ENCODE data around the gene OOSP3.
"Not testable (repeated sequence)": the region's sequence is repeated elsewhere in the genome, so short reads cannot be mapped to it uniquely, and the experiment has no call there.

Gene OOSP3

DNA sequence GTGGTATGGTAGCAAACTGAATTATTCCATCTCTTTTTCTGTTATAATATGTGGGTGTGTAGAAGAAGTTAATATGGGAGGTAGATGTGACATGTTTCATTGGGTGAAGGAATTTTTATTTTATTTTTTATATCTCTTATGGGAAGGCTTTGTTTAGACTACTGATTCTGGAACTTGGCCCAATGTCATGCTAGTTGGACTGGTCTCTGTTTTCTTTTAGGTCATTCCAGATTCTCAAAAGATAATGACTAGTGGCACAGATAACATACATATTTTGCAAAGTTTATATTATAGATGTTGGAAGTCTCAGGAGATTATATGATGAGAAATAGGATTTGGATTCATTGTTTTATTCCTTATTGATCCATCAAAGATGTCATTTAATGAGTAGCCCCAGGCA, 1.3 kb upstream of the OOSP3 start:
- no peak for DNase-seq (ENCODE audit: low spot score)

DNA sequence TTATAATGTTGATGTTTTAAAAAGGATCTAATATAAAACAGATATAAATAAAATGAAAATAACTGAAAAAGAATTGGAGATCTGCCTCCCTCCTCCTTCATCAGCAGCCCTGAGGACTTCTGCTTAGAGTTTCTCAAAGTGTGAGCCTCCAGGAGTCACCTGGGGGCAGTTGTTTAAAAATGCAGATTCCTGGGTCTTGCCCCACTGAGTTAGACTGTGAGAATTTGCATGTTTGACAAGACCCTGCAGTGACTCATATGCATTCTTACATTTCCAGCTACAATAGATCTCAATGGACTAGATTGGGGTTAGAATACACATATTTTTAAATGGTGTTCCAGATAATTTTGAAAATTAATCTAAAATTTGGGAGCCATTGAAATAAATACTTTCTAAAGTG, 798 bp upstream of the OOSP3 start:
- DNase-seq (ENCODE audit: low spot score) = no peak

DNA sequence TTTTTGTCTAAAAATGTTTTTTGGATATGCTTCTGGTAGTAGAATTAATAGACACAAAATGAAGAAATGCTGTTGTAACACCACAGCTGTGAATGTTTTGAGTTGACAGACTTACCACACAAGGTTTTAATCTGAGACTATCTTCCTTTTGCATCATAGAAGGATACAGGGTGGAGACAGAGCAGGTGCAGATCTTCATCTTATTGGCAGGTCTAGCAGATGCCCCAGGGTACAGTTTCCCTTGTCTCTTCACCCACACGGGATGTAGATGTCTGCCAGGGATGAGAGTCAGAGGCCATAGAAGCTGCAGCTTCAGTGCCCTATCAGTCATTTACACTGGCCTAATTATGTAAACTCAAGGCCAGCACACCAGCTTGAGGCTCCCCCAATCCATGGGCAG, 985 bp downstream of the OOSP3 start:
- DNase-seq (ENCODE audit: low spot score) = no peak

DNA sequence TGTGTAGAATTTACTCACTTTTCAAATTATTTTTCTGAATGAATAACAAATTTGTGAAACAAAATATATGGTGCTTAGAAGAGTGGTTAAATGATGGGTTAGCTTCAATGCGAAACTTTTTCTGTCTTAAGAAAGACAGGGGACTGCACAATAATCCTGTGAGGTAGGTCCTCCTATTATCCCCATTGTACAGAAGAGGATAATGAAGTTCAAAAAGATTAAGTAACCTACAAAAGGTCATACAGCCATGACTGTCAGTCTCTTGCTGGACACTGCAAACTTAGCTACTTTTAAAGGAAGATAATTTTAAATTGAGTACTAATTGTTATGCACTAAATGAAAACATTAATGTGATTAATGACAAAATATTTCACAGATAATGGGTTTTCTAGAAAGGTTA, 5.0 kb downstream of the OOSP3 start:
- no peak for DNase-seq (ENCODE audit: low spot score)

DNA sequence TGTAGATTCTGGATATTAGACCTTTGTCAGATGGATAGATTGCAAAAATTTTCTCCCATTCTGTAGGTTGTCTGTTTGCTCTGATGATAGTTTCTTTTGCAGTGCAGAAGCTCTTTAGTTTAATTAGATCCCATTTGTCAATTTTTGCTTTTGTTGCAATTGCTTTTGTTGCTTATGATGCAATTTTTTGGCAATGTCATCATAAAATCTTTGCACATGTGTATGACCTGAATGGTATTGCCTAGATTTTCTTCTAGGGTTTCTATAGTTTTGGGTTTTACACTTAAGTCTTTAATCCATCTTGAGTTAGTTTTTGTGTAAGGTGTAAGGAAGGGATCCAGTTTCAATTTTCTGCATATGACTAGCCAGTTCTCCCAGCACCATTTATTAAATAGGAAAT, 8.6 kb downstream of the OOSP3 start:
- not testable (repeated sequence) for DNase-seq (ENCODE audit: low spot score)

DNA sequence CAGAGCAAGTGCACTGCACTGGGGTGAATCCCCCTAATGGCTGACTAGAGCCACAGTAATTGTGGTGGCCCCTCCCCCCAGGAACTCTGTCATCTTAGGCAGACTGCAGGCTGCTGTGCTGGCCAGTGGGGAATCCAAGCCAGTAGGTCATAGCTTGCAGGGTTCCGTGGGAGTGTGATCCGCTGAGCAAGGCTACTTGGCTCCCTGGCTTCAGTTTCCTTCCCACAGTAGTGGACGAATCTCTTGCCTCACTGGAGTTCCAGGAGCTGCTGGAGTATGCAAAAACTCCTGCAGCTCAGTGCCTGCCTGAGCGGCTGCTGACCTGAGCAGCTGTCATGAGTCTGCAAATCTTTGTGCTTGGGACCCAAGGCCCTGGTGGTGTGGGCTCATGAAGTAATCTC, 13.2 kb downstream of the OOSP3 start:
- no peak for DNase-seq (ENCODE audit: low spot score)

DNA sequence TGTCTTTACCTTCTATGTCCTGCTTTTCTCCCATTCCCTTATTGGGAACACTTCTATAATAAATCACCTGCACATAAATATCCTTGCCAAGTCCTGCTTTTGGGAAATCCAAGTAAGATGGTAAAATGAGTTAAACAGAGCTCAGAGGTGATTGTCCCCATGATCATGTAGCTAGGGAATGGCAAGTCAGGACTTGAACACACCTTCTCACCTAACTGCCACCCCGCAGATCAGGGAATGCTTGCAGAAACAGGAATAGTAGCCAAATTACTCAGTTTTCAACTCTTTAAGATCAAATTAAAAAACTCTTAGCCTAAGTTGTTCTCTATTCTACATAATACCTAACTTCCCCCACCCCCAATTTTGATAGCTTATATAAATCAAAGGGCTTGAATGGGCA, 16.0 kb downstream of the OOSP3 start:
- no peak for DNase-seq (ENCODE audit: low spot score)

DNA sequence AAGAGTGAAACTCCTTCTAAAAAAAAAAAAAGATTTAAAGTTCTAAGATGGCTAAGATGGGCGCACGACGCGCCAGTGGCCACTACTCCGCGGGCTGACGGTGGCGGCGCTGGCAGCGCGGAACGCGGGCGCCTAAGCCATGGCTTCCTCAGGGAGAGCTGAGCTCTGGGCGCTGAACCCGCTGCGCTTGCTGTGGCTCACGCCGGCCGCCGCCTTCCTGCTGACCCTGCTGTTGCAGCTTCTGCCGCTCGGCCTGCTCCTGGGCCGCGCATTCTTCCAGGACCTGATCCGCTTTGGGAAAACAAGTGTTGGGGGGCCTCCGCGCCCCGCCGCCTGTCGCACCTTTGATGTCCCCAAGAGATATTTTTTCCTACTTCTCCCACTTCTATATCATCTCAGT, 19.5 kb downstream of the OOSP3 start:
- DNase-seq (ENCODE audit: low spot score) = no peak

DNA sequence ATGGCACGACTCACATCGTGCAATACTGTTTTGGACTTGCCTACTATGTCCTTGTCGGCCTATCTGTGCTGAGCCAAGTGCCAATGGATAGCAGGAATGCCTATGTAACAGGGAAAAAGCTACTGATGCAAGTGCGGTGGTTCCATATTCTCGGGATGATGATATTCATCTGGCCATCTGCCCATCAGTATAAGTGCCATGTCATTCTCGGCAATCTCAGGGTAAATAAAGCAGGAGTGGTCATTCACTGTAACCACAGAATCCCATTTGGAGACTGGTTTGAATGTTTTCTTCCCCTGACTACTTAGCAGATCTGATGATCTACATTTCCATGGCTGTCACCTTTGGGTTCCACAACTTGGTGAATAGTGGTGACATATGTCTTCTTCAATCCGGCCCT, 20.1 kb downstream of the OOSP3 start:
- DNase-seq (ENCODE audit: low spot score) = no peak

DNA sequence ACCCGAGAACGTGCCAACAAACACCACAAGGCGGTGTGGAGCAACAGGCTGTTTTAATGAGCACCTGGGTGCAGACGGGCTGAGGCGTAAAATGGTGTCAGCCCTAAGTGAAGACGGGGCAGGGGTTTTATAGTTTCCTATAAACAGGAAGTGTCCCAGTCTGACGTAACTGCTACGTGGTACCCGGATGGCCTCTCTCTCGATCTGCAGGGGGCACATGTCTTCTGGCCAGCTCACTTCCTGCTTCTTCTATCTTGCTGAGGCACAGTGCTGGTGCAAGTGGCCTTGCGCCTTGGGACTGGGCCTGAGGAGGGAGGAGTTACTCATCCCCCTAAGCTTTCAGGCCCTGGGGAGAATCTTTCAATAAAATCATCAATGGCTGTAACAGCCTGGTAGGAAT, 20.9 kb downstream of the OOSP3 start:
- no peak for DNase-seq (ENCODE audit: low spot score)

DNA sequence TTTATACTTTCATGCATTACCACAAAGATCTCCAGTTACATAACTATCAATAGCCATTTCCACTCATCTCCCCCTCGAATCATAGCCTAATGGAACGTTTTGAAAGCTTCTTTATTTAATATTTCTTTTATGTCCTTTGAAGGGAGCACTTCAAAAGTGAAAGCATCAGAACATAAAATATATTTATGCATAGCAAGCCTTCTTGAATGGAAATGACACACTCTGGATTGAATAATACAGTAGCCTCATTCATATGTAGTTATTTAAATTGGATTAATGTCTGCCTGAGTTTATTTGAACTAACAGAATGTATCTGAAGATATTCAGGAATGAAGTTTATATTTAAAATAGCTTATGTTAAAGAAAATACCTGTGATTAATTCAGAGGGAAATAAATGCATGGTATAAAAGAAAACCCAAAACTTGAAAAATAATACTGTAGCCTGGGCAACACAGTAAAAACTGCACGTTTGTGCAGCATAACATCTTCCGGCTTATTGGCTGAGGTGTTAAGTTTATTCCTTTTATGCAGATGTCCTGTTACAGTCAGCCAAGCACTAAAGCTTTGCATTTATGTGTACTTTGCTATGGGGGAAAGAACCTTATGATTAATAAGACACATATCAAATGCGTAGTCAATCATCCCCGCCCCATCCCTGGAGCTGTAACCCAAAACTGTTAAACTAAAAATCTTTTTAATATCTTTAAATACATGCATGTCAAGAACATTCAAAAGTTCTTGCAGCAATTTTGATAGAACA, 22.0 kb downstream of the OOSP3 start:
- no peak for DNase-seq (ENCODE audit: low spot score)

DNA sequence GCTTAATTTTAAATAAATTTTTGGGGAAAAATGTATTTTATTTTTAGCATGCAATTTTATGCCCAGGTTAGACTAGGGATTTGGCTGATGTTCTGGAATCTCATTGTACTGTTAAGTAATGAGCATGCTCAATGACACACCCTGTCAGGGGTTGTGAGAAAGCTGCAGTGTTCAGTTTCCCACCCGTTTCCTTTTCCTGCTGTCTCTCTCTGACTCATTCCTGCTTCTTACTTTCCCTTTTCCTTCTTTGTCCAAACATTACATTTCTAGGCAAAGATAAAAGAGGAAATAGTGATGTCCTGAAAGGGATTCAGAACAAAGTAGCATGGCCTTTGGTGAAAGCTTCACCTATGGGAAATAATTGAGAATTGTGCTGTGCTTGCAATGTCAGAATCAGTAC, 22.7 kb downstream of the OOSP3 start:
- peak; percentile 36 for DNase-seq (ENCODE audit: low spot score)

DNA sequence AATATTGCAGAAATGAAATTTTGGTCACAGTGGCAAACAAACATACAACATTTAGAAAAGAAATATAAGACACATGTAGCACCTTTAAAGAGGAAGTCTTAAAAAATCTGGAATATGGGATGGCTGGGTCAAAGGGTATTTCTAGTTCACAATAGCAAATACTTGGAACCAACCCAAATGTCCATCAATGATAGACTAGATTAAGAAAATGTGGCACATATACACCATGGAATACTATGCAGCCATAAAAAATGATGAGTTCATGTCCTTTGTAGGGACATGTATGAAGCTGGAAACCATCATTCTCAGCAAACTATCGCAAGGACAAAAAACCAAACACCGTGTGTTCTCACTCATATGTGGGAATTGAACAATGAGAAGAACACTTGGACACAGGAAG, 25.0 kb downstream of the OOSP3 start:
- DNase-seq (ENCODE audit: low spot score) = not testable (repeated sequence)

DNA sequence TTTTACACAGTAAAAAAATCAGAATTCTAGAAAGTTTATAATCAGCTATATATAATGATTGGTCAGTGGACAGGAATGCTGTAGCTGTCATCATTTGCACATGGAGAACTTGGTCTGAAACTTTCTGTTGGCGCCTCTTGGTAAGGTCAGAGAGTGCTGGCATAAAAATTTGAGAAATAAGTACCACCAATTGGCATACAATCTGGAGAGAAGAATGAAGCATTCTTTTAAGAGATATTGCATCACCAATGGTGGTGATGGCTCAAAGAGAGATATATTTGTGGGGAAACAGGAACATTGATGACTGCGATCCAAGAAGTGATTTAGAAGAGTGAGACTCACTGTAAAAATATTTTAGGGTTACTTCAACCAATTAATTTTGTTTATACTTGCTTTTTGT, 39.9 kb downstream of the OOSP3 start:
- DNase-seq (ENCODE audit: low spot score) = peak; percentile 43

DNA sequence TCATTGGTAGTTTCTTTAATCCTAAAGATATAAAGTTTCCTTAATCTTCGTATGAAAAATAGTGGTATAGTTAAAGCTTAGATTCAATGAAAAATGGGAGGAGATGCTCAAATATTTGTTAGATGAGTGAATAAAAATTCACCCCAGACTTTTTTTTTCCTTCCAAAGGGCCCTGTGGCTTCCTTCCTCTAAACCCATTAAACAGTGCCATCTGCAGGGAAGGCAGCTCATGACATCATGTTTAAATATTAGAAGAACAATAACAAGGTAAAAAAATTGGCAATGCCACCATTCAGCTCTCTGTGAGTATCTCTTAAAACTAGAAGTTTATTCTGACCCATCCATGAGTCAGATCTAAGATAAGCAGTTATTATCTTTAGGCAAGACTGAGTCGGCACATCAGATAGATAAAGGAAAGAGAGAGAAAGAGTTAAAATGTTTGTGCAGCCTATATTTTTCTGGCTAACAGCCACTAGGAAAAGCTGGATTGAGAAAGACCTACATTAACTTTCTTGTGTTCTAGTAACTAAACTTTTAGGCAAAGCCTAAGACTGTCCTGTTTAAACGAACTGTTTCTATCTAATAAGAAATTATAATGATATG, 40.5 kb downstream of the OOSP3 start:
- DNase-seq (ENCODE audit: low spot score) = peak; percentile 53

DNA sequence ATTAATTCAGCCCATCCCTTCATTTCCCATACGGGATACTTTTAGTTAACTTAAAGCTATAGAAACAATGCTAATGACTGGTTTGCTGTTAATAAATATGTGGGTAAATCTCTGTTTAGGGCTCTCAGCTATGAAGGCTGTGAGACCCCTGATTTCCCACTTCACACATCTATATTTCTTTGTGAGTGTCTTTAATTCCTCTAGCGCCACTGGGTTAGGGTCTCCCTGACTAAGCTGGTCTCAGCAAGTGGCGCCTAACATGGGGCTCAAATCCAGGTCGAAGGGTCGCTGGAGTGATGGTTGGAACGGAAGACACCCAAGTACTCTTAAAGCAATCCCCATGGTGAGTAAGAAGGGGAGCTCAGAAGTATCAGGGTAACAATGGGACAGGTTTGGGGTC, 45.2 kb downstream of the OOSP3 start:
- DNase-seq (ENCODE audit: low spot score) = no peak

DNA sequence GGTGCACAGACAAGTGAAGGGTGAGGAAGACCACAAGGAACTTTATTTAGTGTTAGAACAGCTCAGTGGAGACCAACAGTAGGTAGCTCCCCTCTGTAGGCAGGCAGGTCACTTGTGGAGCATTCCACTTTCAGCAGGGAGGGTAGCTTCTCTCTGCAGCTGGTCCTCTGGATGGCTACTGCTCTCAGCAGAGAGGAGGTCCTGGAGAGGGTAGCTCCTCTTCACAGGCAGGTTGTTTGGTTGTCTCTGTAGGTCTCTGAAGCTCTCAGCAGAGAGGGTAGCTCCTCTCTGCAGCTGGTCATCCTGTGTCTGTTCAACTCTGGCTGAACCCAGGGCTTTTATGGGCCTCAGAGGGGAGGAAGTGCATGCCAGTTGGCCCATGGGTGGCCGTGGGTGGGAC, 53.1 kb downstream of the OOSP3 start:
- no peak for DNase-seq (ENCODE audit: low spot score)

DNA sequence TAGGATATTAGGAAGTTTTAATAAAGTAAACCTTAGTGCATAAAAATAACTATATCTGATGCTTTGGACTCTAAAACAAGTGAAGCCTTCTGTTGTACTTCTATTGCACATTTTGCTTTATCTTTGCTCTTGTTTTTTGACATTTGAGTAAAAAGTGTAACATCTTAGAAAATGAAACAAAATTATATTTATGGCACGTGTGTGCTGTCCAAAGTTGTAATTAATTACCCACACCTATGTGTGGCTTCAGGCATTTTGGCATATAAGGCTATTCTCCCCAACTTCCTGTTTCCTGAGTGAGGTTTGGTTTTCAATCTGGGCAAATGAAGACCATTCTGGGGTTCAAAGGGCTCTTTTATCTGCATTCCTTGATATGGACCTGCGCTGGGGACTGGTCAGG, 59.5 kb downstream of the OOSP3 start, which contains the start of gene OOSP1:
TSS of gene OOSP1 (plus strand) at position 301 of the 400 bp plus-strand sequence. CDS start at position 324, 23 bp downstream.
- DNase-seq (ENCODE audit: low spot score) = no peak

DNA sequence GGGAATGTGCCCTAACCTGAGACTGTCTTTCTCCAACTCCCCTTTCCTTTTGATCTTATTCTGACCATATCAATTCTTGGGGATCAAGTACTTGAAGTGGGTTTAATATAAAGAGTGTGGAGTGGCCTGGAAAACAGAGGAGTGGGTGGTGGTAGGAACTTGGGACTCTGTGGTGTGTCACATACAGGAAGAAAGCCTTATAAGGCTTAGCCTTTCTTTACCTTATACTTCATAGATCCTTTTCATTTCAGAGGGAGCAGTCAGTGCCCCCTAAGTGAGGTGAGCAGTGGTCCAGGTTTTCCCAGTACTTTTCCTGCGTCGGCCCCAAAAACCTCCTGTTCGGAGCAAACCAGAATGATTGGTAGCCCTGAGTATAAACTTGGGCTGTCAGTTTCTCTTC, 60.1 kb downstream of the OOSP3 start:
- no peak for DNase-seq (ENCODE audit: low spot score)

DNA sequence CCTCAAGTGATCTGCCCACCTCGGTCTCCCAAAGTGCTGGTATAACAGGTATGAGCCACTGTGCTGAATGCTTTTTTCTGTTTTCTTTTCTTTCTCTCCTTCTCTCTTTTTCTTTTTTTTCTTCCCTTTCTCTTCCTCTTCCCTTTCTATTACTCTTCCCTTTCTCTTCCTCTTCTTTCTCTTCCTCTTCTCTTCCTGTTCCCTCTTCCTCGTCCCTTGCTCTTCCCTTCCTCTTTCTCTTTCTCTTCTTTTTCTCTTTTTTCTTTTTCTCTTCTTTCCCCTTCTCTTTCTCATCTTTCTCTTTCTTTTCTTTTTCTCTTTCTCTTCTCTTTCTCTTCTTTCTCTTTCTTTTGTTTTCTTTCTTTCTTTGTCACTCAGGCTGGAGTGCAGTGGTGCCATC, 60.9 kb downstream of the OOSP3 start:
- no peak for DNase-seq (ENCODE audit: low spot score)

DNA sequence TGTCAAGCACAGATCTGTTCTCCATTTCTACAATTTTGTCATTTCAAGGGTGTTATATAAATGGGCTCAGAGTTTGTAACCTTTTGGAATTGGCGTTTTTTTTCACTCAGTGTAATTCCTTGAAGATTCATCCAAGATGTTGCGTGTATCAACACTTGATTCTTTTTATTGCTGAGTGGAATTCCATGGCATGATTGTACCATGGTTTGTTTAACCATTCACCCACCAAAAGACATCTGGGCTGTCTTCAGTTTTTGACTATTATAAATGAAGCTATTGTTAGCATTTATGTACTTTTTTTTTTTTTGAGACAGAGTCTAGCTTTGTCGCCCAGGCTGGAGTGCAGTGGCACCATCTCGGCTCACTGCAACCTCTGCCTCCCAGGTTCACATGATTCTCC, 62.5 kb downstream of the OOSP3 start:
- DNase-seq (ENCODE audit: low spot score) = no peak

DNA sequence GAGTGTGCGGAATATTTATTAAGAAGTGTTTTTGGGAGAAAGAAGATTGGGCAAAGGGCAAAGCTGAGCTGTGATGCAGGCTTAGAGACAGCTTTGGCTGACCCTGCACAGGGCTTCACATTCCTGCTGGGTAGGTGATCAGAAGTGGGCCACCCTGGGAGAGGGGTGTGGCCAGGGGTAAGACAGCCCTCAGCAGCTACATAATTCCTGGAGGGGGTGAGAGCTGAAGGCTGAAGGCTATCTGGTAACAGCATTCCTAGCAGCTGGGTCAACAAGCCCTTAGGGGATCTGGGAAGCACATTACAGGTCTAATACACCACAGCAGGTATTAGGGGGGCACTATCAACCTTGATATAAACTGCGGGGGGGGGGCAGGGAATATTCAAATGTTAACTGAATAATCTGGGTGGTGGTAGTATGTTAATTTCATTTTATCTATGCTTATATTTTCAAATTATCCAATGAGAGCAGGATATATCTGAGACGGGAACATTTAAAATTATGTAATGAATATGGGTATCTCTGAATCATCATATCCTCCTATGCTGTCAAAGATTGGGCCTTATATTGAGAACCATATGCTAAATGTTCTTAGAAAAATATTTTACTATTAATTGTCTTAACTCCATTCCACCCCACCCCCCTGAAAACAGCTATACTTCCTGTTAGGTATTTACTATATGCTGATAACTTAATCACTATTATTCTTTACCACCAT, 65.6 kb downstream of the OOSP3 start:
- no peak for DNase-seq (ENCODE audit: low spot score)

DNA sequence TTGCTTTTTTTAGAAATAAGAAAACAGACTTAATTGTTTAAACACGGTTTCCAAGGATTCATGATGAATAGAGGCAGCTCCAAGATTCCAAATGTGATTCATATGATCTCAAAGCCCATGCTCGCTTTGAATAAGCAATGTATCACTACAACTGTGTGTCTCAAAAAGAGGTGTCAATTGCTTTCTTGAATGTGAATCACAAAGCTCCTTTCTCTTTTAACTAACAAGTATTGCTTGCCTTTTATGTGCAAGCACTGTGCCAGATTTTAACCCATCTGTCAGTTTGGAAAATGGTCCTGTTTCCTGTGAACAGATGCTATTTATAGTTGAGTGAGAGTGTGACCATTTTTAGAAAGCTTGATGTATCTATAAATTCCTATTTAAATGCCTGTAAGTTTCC, 66.1 kb downstream of the OOSP3 start:
- DNase-seq (ENCODE audit: low spot score) = no peak
